Measurements from ENCODE around the gene EEF2.
"Not testable (repeated sequence)": the region's sequence is repeated elsewhere in the genome, so short reads cannot be mapped to it uniquely, and the experiment has no call there.

GRCh38 chr19:3947316-3947933 lies 37.8 kb downstream of the EEF2 start:
- not testable (repeated sequence) for TF ChIP-seq CTCF, POLR2A (IDR thresholded peaks at IDR 0.05)
